Measurements from ENCODE around the gene SWT1.

The SWT1 gene

DNA sequence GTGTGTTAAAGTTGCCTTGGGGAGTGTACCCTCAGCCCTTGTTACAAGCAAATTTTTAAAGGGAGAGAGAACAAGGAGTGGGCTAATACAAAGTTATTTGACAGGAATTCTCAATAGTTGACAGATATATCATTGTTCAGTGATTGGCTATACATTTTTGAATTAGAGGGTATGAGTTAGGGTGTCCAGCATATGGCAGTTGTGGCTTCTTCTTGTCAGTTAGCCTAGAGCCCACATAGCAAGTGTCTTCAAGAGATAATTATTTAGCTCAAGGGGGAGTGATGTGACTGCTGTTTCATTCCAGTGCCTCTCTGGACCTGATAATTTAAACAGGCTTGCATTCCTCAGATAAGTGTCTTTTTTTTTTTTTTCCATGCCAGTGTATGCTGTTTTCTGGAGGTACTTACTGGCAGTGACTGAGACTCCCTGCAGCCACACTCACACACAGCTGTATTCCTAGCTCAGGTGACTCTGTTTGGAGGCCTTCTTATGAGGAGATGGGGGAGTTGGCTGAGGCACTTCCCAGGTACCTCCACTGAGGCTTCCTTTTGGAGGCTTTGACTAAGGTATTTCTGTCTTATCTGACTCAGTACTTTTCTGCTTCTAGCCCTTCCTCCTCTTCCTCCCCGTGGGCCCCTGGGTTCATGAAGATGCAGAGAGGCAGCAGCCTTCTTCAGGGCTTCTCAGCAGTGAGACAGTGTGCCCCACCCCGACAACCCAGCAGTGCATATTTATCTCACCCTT lies 127.7 kb downstream of the SWT1 start:
- Histone ChIP-seq H3K4me2 (ENCODE audit: low read length) (no peak overlapping the region), H3K4me1 (ENCODE audit: insufficient read depth, low read length, severe bottlenecking) (no peaks in the 10 kb centered on the region), H3K36me3 (ENCODE audit: insufficient read depth, low read length) (no peaks in the 10 kb centered on the region), H3K27ac (ENCODE audit: low read depth, low read length, poor library complexity, severe bottlenecking) (no peak overlapping the region), H3K9me3 (ENCODE audit: low read length) (no peaks in the 10 kb centered on the region), H3K4me3 (ENCODE audit: low read depth, low read length, poor library complexity, severe bottlenecking) (no peak overlapping the region), H3K79me2 (ENCODE audit: insufficient read depth, low read length) (no peaks in the 10 kb centered on the region), H3K9ac (ENCODE audit: low read length) (no peak overlapping the region), H3K27me3 (ENCODE audit: insufficient read depth, low read length) (no peaks in the 10 kb centered on the region), H2AFZ (ENCODE audit: low read length) (no peak overlapping the region), H4K20me1 (ENCODE audit: insufficient read depth, low read length) (no peaks in the 10 kb centered on the region), H3K9me2 (ENCODE audit: low read depth, low read length) (no peaks in the 10 kb centered on the region), H3F3A (ENCODE audit: insufficient read depth, low read length) (no peaks in the 10 kb centered on the region)
- no peak for TF ChIP-seq EZH2 (IDR thresholded peaks at IDR 0.05; ENCODE audit: borderline replicate concordance, low read length)
- TF ChIP-seq, protein P1, sequence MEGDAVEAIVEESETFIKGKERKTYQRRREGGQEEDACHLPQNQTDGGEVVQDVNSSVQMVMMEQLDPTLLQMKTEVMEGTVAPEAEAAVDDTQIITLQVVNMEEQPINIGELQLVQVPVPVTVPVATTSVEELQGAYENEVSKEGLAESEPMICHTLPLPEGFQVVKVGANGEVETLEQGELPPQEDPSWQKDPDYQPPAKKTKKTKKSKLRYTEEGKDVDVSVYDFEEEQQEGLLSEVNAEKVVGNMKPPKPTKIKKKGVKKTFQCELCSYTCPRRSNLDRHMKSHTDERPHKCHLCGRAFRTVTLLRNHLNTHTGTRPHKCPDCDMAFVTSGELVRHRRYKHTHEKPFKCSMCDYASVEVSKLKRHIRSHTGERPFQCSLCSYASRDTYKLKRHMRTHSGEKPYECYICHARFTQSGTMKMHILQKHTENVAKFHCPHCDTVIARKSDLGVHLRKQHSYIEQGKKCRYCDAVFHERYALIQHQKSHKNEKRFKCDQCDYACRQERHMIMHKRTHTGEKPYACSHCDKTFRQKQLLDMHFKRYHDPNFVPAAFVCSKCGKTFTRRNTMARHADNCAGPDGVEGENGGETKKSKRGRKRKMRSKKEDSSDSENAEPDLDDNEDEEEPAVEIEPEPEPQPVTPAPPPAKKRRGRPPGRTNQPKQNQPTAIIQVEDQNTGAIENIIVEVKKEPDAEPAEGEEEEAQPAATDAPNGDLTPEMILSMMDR (IDR thresholded peaks at IDR 0.05; ENCODE audit: low read length), result no peak

DNA sequence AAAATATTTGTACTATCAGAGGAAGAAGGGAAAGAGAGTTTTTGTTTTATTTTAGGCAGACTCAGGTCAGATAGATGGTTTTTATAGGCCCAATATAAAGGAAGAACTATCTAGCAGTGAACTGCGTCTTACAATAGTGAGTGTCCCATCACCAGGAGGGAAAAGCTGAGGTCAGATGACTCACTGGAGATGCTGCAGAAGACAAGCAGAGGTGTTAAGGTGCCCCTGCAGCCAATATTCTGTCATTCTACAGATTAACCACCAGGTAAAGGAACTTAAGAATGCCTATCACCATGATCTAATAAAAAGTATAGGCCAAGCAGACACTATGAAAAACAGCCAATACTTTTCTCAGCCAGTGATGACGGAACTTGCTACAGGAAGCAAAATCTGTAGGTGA lies 130.5 kb downstream of the SWT1 start:
- Histone ChIP-seq H4K20me1 (ENCODE audit: insufficient read depth, low read length) (no peaks in the 10 kb centered on the region), H3K27ac (ENCODE audit: low read depth, low read length, poor library complexity, severe bottlenecking) (no peak overlapping the region), H2AFZ (ENCODE audit: low read length) (no peak overlapping the region), H3K9me3 (ENCODE audit: low read length) (no peaks in the 10 kb centered on the region), H3K4me1 (ENCODE audit: insufficient read depth, low read length, severe bottlenecking) (no peaks in the 10 kb centered on the region), H3K27me3 (ENCODE audit: insufficient read depth, low read length) (no peaks in the 10 kb centered on the region), H3K36me3 (ENCODE audit: insufficient read depth, low read length) (no peaks in the 10 kb centered on the region), H3K9ac (ENCODE audit: low read length) (no peak overlapping the region), H3K9me2 (ENCODE audit: low read depth, low read length) (no peaks in the 10 kb centered on the region), H3F3A (ENCODE audit: insufficient read depth, low read length) (no peaks in the 10 kb centered on the region), H3K4me2 (ENCODE audit: low read length) (no peak overlapping the region), H3K79me2 (ENCODE audit: insufficient read depth, low read length) (no peaks in the 10 kb centered on the region), H3K4me3 (ENCODE audit: low read depth, low read length, poor library complexity, severe bottlenecking) (no peak overlapping the region)
- TF ChIP-seq, protein P1 (IDR thresholded peaks at IDR 0.05; ENCODE audit: low read length), result no peak
- no peak for TF ChIP-seq EZH2 (IDR thresholded peaks at IDR 0.05; ENCODE audit: borderline replicate concordance, low read length)

DNA sequence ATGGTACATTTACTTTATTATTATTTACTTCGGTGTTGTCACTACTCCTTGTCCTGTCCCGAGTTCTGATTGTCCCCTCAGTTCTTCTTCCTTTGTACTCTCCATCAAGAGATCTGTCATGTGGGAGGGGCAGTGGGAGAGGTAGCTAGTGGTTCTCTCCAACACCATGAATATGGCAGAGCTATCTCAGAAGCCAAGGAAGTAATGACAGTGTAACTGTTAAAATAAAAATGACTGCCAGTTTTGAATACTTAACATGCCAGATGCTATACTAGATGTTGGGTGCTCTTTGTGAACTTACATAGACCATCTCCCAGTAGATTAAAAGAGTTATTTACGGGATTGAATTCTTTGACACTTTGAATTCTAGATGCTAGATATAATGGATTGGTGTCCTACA lies 131.5 kb downstream of the SWT1 start:
- Histone ChIP-seq H3K9me3 (ENCODE audit: low read length) (no peaks in the 10 kb centered on the region), H3K27me3 (ENCODE audit: insufficient read depth, low read length) (no peaks in the 10 kb centered on the region), H3K36me3 (ENCODE audit: insufficient read depth, low read length) (no peaks in the 10 kb centered on the region), H3K9me2 (ENCODE audit: low read depth, low read length) (no peaks in the 10 kb centered on the region), H3K4me1 (ENCODE audit: insufficient read depth, low read length, severe bottlenecking) (no peaks in the 10 kb centered on the region), H2AFZ (ENCODE audit: low read length) (no peak overlapping the region), H3K79me2 (ENCODE audit: insufficient read depth, low read length) (no peaks in the 10 kb centered on the region), H3F3A (ENCODE audit: insufficient read depth, low read length) (no peaks in the 10 kb centered on the region), H3K4me2 (ENCODE audit: low read length) (no peak overlapping the region), H3K9ac (ENCODE audit: low read length) (no peak overlapping the region), H3K27ac (ENCODE audit: low read depth, low read length, poor library complexity, severe bottlenecking) (no peak overlapping the region), H3K4me3 (ENCODE audit: low read depth, low read length, poor library complexity, severe bottlenecking) (no peak overlapping the region), H4K20me1 (ENCODE audit: insufficient read depth, low read length) (no peaks in the 10 kb centered on the region)
- TF ChIP-seq, protein P1 (IDR thresholded peaks at IDR 0.05; ENCODE audit: low read length), result no peak
- TF ChIP-seq EZH2 (IDR thresholded peaks at IDR 0.05; ENCODE audit: borderline replicate concordance, low read length), result no peak
